ENCODE results near the gene SCAMP4. TPM values are rescaled to one million over a fixed set of nuclear protein-coding genes. Genes with fewer than 3 reads are reported as not detected.

The SCAMP4 gene
- polyA plus RNA-seq, 1 experiment, result 13.2 TPM

- ChIA-PET CTCF (interaction anchor here (0.9 kb wide), 1 partner anchor 138 kb away, joined by 3 read pairs; no protein-coding TSS in a partner anchor), POLR2A (no interaction called here)
Observed at GRCh38 chr19:1932395-1932794, 27.2 kb downstream of the SCAMP4 start.

GRCh38 chr19:1933244-1933643 is 28.0 kb downstream of the SCAMP4 start:
- Histone ChIP-seq H3K27me3 (ENCODE audit: control insufficient read depth, insufficient read depth, low read length) (no peaks in the 10 kb centered on the region), H3K4me3 (ENCODE audit: low read depth, low read length) (no peak overlapping the region), H3K36me3 (ENCODE audit: control insufficient read depth, insufficient read depth, low read length) (no peaks in the 10 kb centered on the region)
- ChIA-PET POLR2A (no interaction called here), CTCF (interaction anchor here (0.5 to 1.1 kb wide), 3 partner anchors 135 to 383 kb away, joined by 3 to 4 read pairs (median 3); no protein-coding TSS in a partner anchor)
- DNase-seq (ENCODE audit: low read depth), result no peak
- no peak for TF ChIP-seq CTCF (IDR thresholded peaks at IDR 0.05; ENCODE audit: insufficient read depth, low read depth, low read length)

More at GRCh38 chr19:1932395-1932794, 27.2 kb downstream of the SCAMP4 start:
- Histone ChIP-seq H3K4me3 (ENCODE audit: low read depth, low read length) (no peak overlapping the region), H3K36me3 (ENCODE audit: control insufficient read depth, insufficient read depth, low read length) (no peaks in the 10 kb centered on the region), H3K27me3 (ENCODE audit: control insufficient read depth, insufficient read depth, low read length) (no peaks in the 10 kb centered on the region)
- TF ChIP-seq CTCF (IDR thresholded peaks at IDR 0.05; ENCODE audit: insufficient read depth, low read depth, low read length), result no peak
- no peak for DNase-seq (ENCODE audit: low read depth)

- no peak for TF ChIP-seq CTCF (IDR thresholded peaks at IDR 0.05; ENCODE audit: insufficient read depth, low read depth, low read length)
- Histone ChIP-seq H3K36me3 (ENCODE audit: control insufficient read depth, insufficient read depth, low read length) (no peaks in the 10 kb centered on the region), H3K4me3 (ENCODE audit: low read depth, low read length) (no peak overlapping the region), H3K27me3 (ENCODE audit: control insufficient read depth, insufficient read depth, low read length) (no peaks in the 10 kb centered on the region)
- POLR2A ChIA-PET, result no interaction called here
- CTCF ChIA-PET, result interaction anchor here (1.1 kb wide), 1 partner anchor 382 kb away, joined by 4 read pairs; no protein-coding TSS in a partner anchor
- no peak for DNase-seq (ENCODE audit: low read depth)
Observed at GRCh38 chr19:1933942-1934341, 28.7 kb downstream of the SCAMP4 start.

GRCh38 chr19:1935484-1936208 is 30.4 kb downstream of the SCAMP4 start:
- ChIA-PET CTCF (interaction anchor here (1.2 to 1.6 kb wide), 2 partner anchors 7 to 12 kb away, joined by 3 to 6 read pairs; no protein-coding TSS in a partner anchor), POLR2A (no interaction called here)
- no peaks in the 10 kb centered on the region for H3K36me3 ChIP-seq (ENCODE audit: control insufficient read depth, insufficient read depth, low read length)
- DNase-seq (ENCODE audit: low read depth), result no peak
- TF ChIP-seq CTCF (IDR thresholded peaks at IDR 0.05; ENCODE audit: insufficient read depth, low read depth, low read length), result no peak
- H3K4me3 ChIP-seq (ENCODE audit: low read depth, low read length), result no peak overlapping the region
- H3K27me3 ChIP-seq (ENCODE audit: control insufficient read depth, insufficient read depth, low read length), result no peaks in the 10 kb centered on the region

GRCh38 chr19:1936430-1936829 is 31.2 kb downstream of the SCAMP4 start:
- no peaks in the 10 kb centered on the region for H3K36me3 ChIP-seq (ENCODE audit: control insufficient read depth, insufficient read depth, low read length)
- no peak for DNase-seq (ENCODE audit: low read depth)
- CTCF ChIA-PET, result interaction anchor here (1.2 to 1.6 kb wide), 2 partner anchors 8 to 13 kb away, joined by 3 to 6 read pairs; no protein-coding TSS in a partner anchor
- H3K4me3 ChIP-seq (ENCODE audit: low read depth, low read length), result no peak overlapping the region
- no peak for TF ChIP-seq CTCF (IDR thresholded peaks at IDR 0.05; ENCODE audit: insufficient read depth, low read depth, low read length)
- POLR2A ChIA-PET, result no interaction called here
- H3K27me3 ChIP-seq (ENCODE audit: control insufficient read depth, insufficient read depth, low read length), result no peaks in the 10 kb centered on the region
